ENCODE measurements around the gene ACTRT2.

DNA sequence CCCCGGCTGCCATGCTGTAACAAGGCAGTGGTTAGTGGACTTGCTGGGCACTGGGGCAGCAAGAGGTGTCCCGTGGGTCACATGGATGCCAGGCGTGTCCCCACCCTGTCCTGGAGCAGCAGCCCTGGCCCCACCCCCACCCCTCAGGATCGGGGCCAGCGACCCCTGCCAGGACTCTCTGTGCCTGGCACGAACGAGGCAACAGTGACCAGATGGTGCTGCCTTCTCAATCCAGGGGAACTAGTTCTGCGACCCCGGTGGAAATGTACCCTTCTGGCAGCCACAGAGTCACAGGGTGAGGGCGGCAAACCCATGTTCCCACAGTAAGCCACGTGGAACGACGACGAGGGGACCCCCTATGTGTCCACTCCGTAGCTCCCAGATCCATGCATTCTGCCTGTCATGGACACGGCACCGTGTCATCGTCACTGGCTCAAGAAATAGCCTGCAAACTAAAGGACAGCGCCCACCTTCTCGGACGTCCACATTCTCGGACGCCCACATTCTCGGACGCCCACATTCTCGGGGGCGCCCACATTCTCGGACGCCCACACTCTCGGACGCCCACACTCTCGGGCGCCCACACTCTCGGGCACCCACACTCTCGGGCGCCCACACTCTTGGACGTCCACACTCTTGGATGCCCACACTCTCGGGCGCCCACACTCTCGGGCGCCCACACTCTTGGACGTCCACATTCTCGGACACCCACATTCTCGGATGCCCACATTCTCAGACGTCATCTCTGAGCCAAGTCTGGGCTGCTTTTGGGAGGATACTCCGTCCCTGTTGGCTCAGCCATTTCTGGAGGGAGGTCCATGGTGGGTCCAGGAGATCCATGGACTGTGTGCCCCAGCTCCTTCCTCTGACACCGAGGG lies 19.6 kb upstream of the ACTRT2 start:
- TF ChIP-seq, protein P1, sequence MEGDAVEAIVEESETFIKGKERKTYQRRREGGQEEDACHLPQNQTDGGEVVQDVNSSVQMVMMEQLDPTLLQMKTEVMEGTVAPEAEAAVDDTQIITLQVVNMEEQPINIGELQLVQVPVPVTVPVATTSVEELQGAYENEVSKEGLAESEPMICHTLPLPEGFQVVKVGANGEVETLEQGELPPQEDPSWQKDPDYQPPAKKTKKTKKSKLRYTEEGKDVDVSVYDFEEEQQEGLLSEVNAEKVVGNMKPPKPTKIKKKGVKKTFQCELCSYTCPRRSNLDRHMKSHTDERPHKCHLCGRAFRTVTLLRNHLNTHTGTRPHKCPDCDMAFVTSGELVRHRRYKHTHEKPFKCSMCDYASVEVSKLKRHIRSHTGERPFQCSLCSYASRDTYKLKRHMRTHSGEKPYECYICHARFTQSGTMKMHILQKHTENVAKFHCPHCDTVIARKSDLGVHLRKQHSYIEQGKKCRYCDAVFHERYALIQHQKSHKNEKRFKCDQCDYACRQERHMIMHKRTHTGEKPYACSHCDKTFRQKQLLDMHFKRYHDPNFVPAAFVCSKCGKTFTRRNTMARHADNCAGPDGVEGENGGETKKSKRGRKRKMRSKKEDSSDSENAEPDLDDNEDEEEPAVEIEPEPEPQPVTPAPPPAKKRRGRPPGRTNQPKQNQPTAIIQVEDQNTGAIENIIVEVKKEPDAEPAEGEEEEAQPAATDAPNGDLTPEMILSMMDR (IDR thresholded peaks at IDR 0.05 in 4 of 5, conservative IDR thresholded peaks at IDR 0.05 in 1 of 5) = no peak
- no peak for TF ChIP-seq POLR2A (IDR thresholded peaks at IDR 0.05)

Data from gastrocnemius medialis (tissue), 4 donors.